Stomach (tissue), 9 donors: ENCODE measurements around the gene CELA2A. TPM values are rescaled to one million over a fixed set of nuclear protein-coding genes. Genes with fewer than 3 reads are reported as not detected.

Source experiments
- DNase-seq, 2 donors: peaks; one replicate each; pipeline versions ENCODE4 v3.0.0 to v3.0.0-alpha.2; 2013 to 2019
- H3K27ac ChIP-seq, 5 donors: fragments of 200-600 bp in 4 of 5; sonication (generic) in 4 of 5; one replicate each; pipeline ENCODE4 v1.5.1; 2013 to 2019; ENCODE audit warnings: mild to moderate bottlenecking in 1 of 5, moderate library complexity in 1 of 5
- H3K27me3 ChIP-seq, 3 donors: fragments of 200-600 bp; sonication (generic); one replicate each; pipeline ENCODE4 v1.5.1; 2017 to 2019; ENCODE audit warnings: mixed run types in 1 of 3
- H3K36me3 ChIP-seq, 4 donors: fragments of 200-600 bp; sonication (generic); 1 replicate in 3 of 4; 2 replicates in 1 of 4; pipeline ENCODE4 v1.5.1; 2016 to 2019
- H3K4me1 ChIP-seq, 4 donors: fragments of 200-600 bp; sonication (generic); one replicate each; pipeline ENCODE4 v1.5.1; 2016 to 2019
- H3K4me3 ChIP-seq, 4 donors: fragments of 200-600 bp; sonication (generic) in 3 of 4; one replicate each; pipeline ENCODE4 v1.5.1; 2016 to 2019; ENCODE audit warnings: mild to moderate bottlenecking in 1 of 4
- H3K9me3 ChIP-seq, 4 donors: fragments of 200-600 bp; sonication (generic); one replicate each; pipeline ENCODE4 v1.5.1; 2016 to 2019
- CTCF ChIP-seq, 7 experiments: fragments of 450-650 bp in 4 of 7; fragments of 200-600 bp in 3 of 7; sonication (generic) in 3 of 7; IDR thresholded peaks; one replicate each; pipeline ENCODE4 v1.5.1; 2016 to 2019; ENCODE audit warnings: antibody characterized with exemption in 7 of 7, control low read depth in 2 of 7, mild to moderate bottlenecking in 1 of 7
- EP300 ChIP-seq: sonication (generic); formaldehyde crosslinking; IDR thresholded peaks from one replicate; pipeline ENCODE4 v1.6.1; 2017; ENCODE audit warnings: antibody characterized with exemption
- POLR2A ChIP-seq, 4 donors: fragments of 450-650 bp; IDR thresholded peaks; one replicate each; pipeline ENCODE4 v1.6.1; 2016; ENCODE audit warnings: antibody characterized with exemption in 4 of 4, control low read depth in 2 of 4, mild to moderate bottlenecking in 1 of 4, moderate library complexity in 1 of 4
- POLR2AphosphoS5 ChIP-seq, 3 donors: sonication (generic); formaldehyde crosslinking; IDR thresholded peaks; one replicate each; pipeline ENCODE4 v1.6.1; 2016; ENCODE audit warnings: antibody characterized with exemption in 3 of 3
- WGBS, 5 donors: extraction: QIAGEN DNeasy Blood & Tissue Kit in 3 of 5; methylation state at CpG; one replicate each; pipeline versions ENCODE4 v1.1.5 to v1.1.7; 2013 to 2018; 5-methylcytosine and 5-hydroxymethylcytosine counted together
- intact Hi-C: fragments of 100-400 bp; cut with DNase I; formaldehyde crosslinking; loops from one replicate; pipeline ENCODE4 v1.15.1; 2023; ENCODE audit warnings: low total_unique reads
- polyA plus RNA-seq, 3 donors: library from polyadenylated mRNA; stranded (reverse); fragments of 200-250 nt; gene quantifications; one replicate each; pipeline ENCODE4 v1.2.3, GENCODE V29; 2013
- total RNA-seq, 5 donors: library from RNA; depleted of rRNA; stranded (reverse); fragments of >200 nt; gene quantifications; one replicate each; pipeline versions ENCODE4 v1.1.0 to v1.2.3, GENCODE V29; 2014 to 2016
- donor health status: healthy with polysubstance abuse.
- donor health status: Bipolar disorder and iron deficiency.
- donor health status: healthy.

Gene CELA2A
- total and polyA plus RNA-seq, 8 donors = 0.43 to 3.1 (median 1.1) TPM; not detected in 4

DNA sequence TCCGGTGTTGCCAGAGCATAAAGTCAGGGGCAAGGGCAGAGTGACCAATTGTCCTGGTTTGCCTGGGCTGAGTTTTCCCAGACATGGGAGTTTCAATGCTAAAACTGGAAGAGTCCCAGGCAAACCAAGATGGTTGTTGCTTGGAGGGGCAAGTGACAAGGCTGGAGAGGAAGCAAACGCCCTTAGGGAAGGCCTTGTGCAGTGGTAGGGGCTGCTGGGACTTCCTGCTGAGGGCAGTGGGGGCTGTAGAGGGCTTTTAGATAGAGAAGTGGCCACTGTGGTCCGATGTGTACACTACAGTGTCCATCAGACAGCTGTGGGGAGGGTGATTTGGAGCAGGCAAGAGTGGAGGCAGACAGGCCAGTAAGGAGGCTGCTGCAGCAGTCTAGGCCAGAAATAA lies 7.0 kb upstream of the CELA2A start:
- intact Hi-C loops = no loop called here
- H3K27ac ChIP-seq = no peak overlapping the region
- H3K4me3 ChIP-seq = no peak overlapping the region
- H3K9me3 ChIP-seq = no peaks in the 10 kb centered on the region
- 73 to 81% (median 79%) methylated on average over 3 of the region's 3 CpGs for WGBS, 5 donors
- no peak for TF ChIP-seq EP300
- no peak for TF ChIP-seq POLR2AphosphoS5 (IDR thresholded peaks at IDR 0.05)
- no peak for TF ChIP-seq CTCF (IDR thresholded peaks at IDR 0.05)
- TF ChIP-seq POLR2A (IDR thresholded peaks at IDR 0.05) = no peak
- H3K4me1 ChIP-seq = peaks cover 5 to 14% (median 9%) of the 10 kb centered on the region in 4 donors
- DNase-seq = no peak
- no peaks in the 10 kb centered on the region for H3K36me3 ChIP-seq
- peaks cover 0 to 3% (median 0%) of the 10 kb centered on the region in 3 donors for H3K27me3 ChIP-seq

DNA sequence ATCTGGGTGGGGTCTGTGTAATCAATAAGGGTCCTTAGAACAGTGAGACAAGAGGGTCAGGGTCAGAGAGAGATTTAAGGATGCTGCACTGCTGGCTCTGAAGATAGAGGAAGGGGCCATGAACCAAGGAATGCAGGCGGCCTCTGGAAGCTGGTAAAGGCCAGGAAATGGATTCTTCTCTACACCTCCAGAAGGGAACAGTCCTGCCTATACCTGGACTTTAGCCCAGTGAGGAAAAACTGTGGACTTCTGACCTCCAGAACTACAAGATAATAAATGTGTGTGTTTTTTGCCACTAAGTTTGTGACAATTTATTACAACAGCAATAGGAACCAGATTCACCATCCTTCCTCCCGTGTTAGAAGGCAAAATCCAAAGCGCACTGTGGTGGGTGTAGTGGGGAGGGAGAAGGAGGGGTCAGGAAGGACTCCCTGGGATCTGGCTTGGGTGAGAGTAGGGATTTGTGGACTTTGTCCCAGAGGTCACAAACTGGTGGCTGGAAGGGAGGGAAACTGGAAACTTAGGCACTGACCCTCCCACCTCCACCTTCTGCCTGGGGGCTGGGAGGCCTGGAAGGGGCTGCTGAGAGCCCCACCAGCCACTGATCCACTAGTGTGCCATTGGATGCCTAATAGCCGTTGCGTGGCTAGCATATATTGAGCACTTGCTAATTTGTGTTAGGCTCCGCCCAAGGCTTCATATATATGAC lies 5.4 kb upstream of the CELA2A start:
- no peak overlapping the region for H3K4me3 ChIP-seq
- 89 to 96% (median 93%) methylated on average over 6 of the region's 6 CpGs for WGBS, 5 donors
- no peak for DNase-seq
- intact Hi-C loops = no loop called here
- TF ChIP-seq EP300 (no peak), POLR2A (IDR thresholded peaks at IDR 0.05) (no peak), POLR2AphosphoS5 (IDR thresholded peaks at IDR 0.05) (no peak)
- no peaks in the 10 kb centered on the region for H3K9me3 ChIP-seq
- H3K27me3 ChIP-seq = peaks cover 0 to 3% (median 0%) of the 10 kb centered on the region in 3 donors
- H3K36me3 ChIP-seq = no peaks in the 10 kb centered on the region
- no peak overlapping the region for H3K27ac ChIP-seq
- peaks cover 5 to 17% (median 13%) of the 10 kb centered on the region in 4 donors for H3K4me1 ChIP-seq

DNA sequence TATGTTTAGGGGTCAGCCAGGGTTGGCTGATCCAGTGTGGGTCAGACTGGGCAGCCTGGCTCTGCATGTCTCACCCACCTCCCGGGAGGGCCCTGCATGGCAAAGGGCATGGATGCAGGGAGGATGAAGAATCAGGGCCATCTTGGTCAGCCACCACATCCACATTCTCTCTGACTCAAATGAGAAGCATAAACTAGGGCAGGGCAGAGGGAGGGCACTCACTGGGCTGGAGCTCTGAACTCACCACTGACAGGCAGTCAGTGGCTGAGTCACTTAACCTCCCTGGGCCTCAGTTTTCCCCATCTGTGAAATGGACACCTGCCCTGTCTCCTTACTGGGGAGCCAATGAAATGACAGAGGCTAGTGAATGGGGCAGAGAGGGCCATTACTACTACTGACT lies 4.3 kb upstream of the CELA2A start:
- peaks cover 0 to 3% (median 0%) of the 10 kb centered on the region in 3 donors for H3K27me3 ChIP-seq
- H3K4me3 ChIP-seq = no peak overlapping the region
- peaks cover 5 to 17% (median 15%) of the 10 kb centered on the region in 4 donors for H3K4me1 ChIP-seq
- no peak for DNase-seq
- no peaks in the 10 kb centered on the region for H3K36me3 ChIP-seq
- 85 to 100% (median 93%) methylated on average over 1 of the region's 1 CpG; no CpG with 5 or more reads in 1 of the 5 donors for WGBS, 5 donors
- no peak overlapping the region for H3K27ac ChIP-seq
- no peak for TF ChIP-seq CTCF (IDR thresholded peaks at IDR 0.05)
- no peak for TF ChIP-seq EP300
- TF ChIP-seq POLR2A (IDR thresholded peaks at IDR 0.05) = no peak
- TF ChIP-seq POLR2AphosphoS5 (IDR thresholded peaks at IDR 0.05) = no peak
- intact Hi-C loops = no loop called here
- H3K9me3 ChIP-seq = no peaks in the 10 kb centered on the region

- no peak for TF ChIP-seq EP300
- no peak for TF ChIP-seq POLR2A (IDR thresholded peaks at IDR 0.05)
- TF ChIP-seq CTCF (IDR thresholded peaks at IDR 0.05) = no peak
- TF ChIP-seq POLR2AphosphoS5 (IDR thresholded peaks at IDR 0.05) = no peak
- intact Hi-C loops = no loop called here
- Histone ChIP-seq H3K9me3 (no peaks in the 10 kb centered on the region), H3K27me3 (no peaks in the 10 kb centered on the region), H3K36me3 (no peaks in the 10 kb centered on the region), H3K4me1 (peaks cover 5 to 17% (median 16%) of the 10 kb centered on the region in 4 donors), H3K4me3 (no peak overlapping the region), H3K27ac (no peak overlapping the region)
- no peak for DNase-seq
- WGBS, 5 donors = 69 to 87% (median 81%) methylated on average over 10 of the region's 10 CpGs
Measured at GRCh38 chr1:15452866-15453571, 3.5 kb upstream of the CELA2A start.
